Activated B cell treated with CpG ODN at 0.5 μM for 24 hours (primary cell): ENCODE data around the gene PROK1. TPM values are rescaled to one million over a fixed set of nuclear protein-coding genes. Genes with fewer than 3 reads are reported as not detected.

ENCODE experiments used
- ATAC-seq: fragments of 200-7000 bp; cut with Tn5 transposase; one replicate; pipeline ENCODE4 v1.10.0; 2021; ENCODE audit warnings: low read depth, mild to moderate bottlenecking, moderate library complexity
- CTCF ChIA-PET: fragments of 350-600 bp; sonication (Branson Sonifier 250); formaldehyde crosslinking; loops from one replicate; lab custom pipeline; 2021; ENCODE audit warnings: antibody characterized with exemption; lab: Charles Lee
- POLR2A ChIA-PET: fragments of 350-600 bp; sonication (Branson Sonifier 250); formaldehyde crosslinking; loops from one replicate; lab custom pipeline; 2021; ENCODE audit warnings: antibody characterized with exemption; lab: Charles Lee
- DNase-seq: peaks from one replicate; pipeline ENCODE4 v3.0.0; 2022
- H3K27ac Mint-ChIP-seq: one replicate; pipeline ENCODE4 v1.8.0; 2020; ENCODE audit warnings: mixed read lengths
- H3K27me3 Mint-ChIP-seq: one replicate; pipeline ENCODE4 v1.8.0; 2021; ENCODE audit warnings: mixed read lengths
- H3K36me3 Mint-ChIP-seq: one replicate; pipeline ENCODE4 v1.8.0; 2021; ENCODE audit warnings: low read depth, mixed read lengths
- H3K4me1 Mint-ChIP-seq: one replicate; pipeline ENCODE4 v1.8.0; 2021; ENCODE audit warnings: mixed read lengths
- H3K4me3 Mint-ChIP-seq: one replicate; pipeline ENCODE4 v1.8.0; 2020; ENCODE audit warnings: mild to moderate bottlenecking, mixed read lengths
- H3K9me3 Mint-ChIP-seq: one replicate; pipeline ENCODE4 v1.8.0; 2020; ENCODE audit warnings: mixed read lengths
- CTCF ChIP-seq: fragments of 200-600 bp; IDR thresholded peaks from one replicate; pipeline ENCODE4 v1.8.0; 2022; ENCODE audit warnings: antibody characterized with exemption, mild to moderate bottlenecking
- intact Hi-C: fragments of 100-400 bp; cut with micrococcal nuclease; formaldehyde crosslinking; loops from one replicate; pipeline ENCODE4 v1.15.1; 2024
- total RNA-seq: library from RNA; stranded (reverse); gene quantifications from 2 replicates; pipeline ENCODE4 v1.2.3, GENCODE V29; 2022

Gene PROK1
- total RNA-seq, 1 donor from 2014 or later: not detected

- no peaks in the 10 kb centered on the region for H3K36me3 Mint-ChIP-seq
- no peak overlapping the region for H3K27ac Mint-ChIP-seq
- TF ChIP-seq CTCF: no peak
- H3K9me3 Mint-ChIP-seq: no peaks in the 10 kb centered on the region
- no peak overlapping the region for H3K4me3 Mint-ChIP-seq
- no peak for ATAC-seq
- DNase-seq: no peak
- peaks cover 25% of the 10 kb centered on the region for H3K27me3 Mint-ChIP-seq
- CTCF ChIA-PET: no interaction called here
- POLR2A ChIA-PET: no interaction called here
- intact Hi-C loops: no loop called here
- H3K4me1 Mint-ChIP-seq: no peaks in the 10 kb centered on the region
Measured at GRCh38 chr1:110476028-110476765, 25.2 kb downstream of the PROK1 start.

GRCh38 chr1:110477041-110477440 is 26.1 kb downstream of the PROK1 start:
- TF ChIP-seq CTCF: no peak
- Mint-ChIP-seq H3K27ac (no peak overlapping the region), H3K4me1 (no peaks in the 10 kb centered on the region), H3K27me3 (peaks cover 31% of the 10 kb centered on the region), H3K9me3 (no peaks in the 10 kb centered on the region), H3K36me3 (no peaks in the 10 kb centered on the region), H3K4me3 (no peak overlapping the region)
- ChIA-PET CTCF (interaction anchor here (2.0 to 2.4 kb wide), 2 partner anchors 17 to 19 kb away, joined by 5 to 6 read pairs; no protein-coding TSS in a partner anchor), POLR2A (no interaction called here)
- ATAC-seq: no peak
- intact Hi-C loops: no loop called here
- DNase-seq: no peak

GRCh38 chr1:110477445-110477957 is 26.6 kb downstream of the PROK1 start:
- TF ChIP-seq CTCF: no peak
- CTCF ChIA-PET: interaction anchor here (2.0 to 2.4 kb wide), 2 partner anchors 17 to 19 kb away, joined by 5 to 6 read pairs; no protein-coding TSS in a partner anchor
- no peak for DNase-seq
- Mint-ChIP-seq H3K36me3 (no peaks in the 10 kb centered on the region), H3K27ac (no peak overlapping the region), H3K4me3 (no peak overlapping the region), H3K9me3 (no peaks in the 10 kb centered on the region), H3K27me3 (peaks cover 32% of the 10 kb centered on the region), H3K4me1 (no peaks in the 10 kb centered on the region)
- intact Hi-C loops: no loop called here
- ATAC-seq: no peak
- POLR2A ChIA-PET: no interaction called here

GRCh38 chr1:110477967-110478640 is 27.2 kb downstream of the PROK1 start:
- no peak for TF ChIP-seq CTCF
- no peaks in the 10 kb centered on the region for H3K9me3 Mint-ChIP-seq
- ChIA-PET CTCF (interaction anchor here (2.0 to 2.4 kb wide), 2 partner anchors 18 kb away, joined by 5 to 6 read pairs; no protein-coding TSS in a partner anchor), POLR2A (no interaction called here)
- H3K27me3 Mint-ChIP-seq: peaks cover 29% of the 10 kb centered on the region
- no peak overlapping the region for H3K27ac Mint-ChIP-seq
- intact Hi-C loops: no loop called here
- ATAC-seq: no peak
- H3K36me3 Mint-ChIP-seq: no peaks in the 10 kb centered on the region
- no peak for DNase-seq
- no peak overlapping the region for H3K4me3 Mint-ChIP-seq
- H3K4me1 Mint-ChIP-seq: no peaks in the 10 kb centered on the region

- no peak overlapping the region for H3K4me3 Mint-ChIP-seq
- H3K27me3 Mint-ChIP-seq: peaks cover 33% of the 10 kb centered on the region
- CTCF ChIA-PET: interaction anchor here (2.4 kb wide), 1 partner anchor 19 kb away, joined by 5 read pairs; no protein-coding TSS in a partner anchor
- DNase-seq: no peak
- H3K4me1 Mint-ChIP-seq: no peaks in the 10 kb centered on the region
- no peak overlapping the region for H3K27ac Mint-ChIP-seq
- no peaks in the 10 kb centered on the region for H3K9me3 Mint-ChIP-seq
- no peak for TF ChIP-seq CTCF
- ATAC-seq: no peak
- intact Hi-C loops: no loop called here
- POLR2A ChIA-PET: no interaction called here
- H3K36me3 Mint-ChIP-seq: no peaks in the 10 kb centered on the region
Measured at GRCh38 chr1:110478886-110479285, 27.9 kb downstream of the PROK1 start.
